H1 (cell line): Measurements from ENCODE around the gene PRRC2C. TPM values are rescaled to one million over a fixed set of nuclear protein-coding genes. Genes with fewer than 3 reads are reported as not detected.

Experiments used
- CHD7 ChIP-seq: fragments of 300-600 bp; sonication (generic); IDR thresholded peaks from 2 replicates; pipeline ENCODE4 v1.7.1; 2012; ENCODE audit warnings: low read length, moderate library complexity, mild to moderate bottlenecking, inconsistent platforms; ENCODE audit not compliant: insufficient replicate concordance
- EZH2 ChIP-seq: fragments of 200-600 bp; sonication (generic); IDR thresholded peaks from 2 replicates; pipeline ENCODE4 v1.7.1; 2012; ENCODE audit warnings: low read depth, mild to moderate bottlenecking, moderate library complexity, low read length, inconsistent platforms; ENCODE audit not compliant: severe bottlenecking
- TAF7 ChIP-seq: optimal IDR thresholded peaks from 2 replicates; pipeline ENCODE3; 2011; ENCODE audit warnings: low read depth, mild to moderate bottlenecking, inconsistent platforms, low read length, moderate library complexity, borderline replicate concordance
- polyA plus RNA-seq, 7 experiments: library from polyadenylated mRNA; depleted of rRNA in 3 of 7; stranded (reverse) in 5 of 7; unstranded in 2 of 7; fragments of >200 nt in 5 of 7; fragments of 200-250 nt in 2 of 7; gene quantifications; 1 replicate in 5 of 7; 2 replicates in 1 of 7; 4 replicates in 1 of 7; pipeline versions ENCODE4 v1.2.1 to v1.2.3, GENCODE V29; 2011 to 2013; ENCODE audit warnings: missing spikeins in 2 of 7, mixed read lengths in 2 of 7
- total RNA-seq: library from RNA; stranded (reverse); fragmentation: NEBNext Ultra II Directional; extraction: Animal tissue kit (Norgen Biotek cat#: 25700); gene quantifications from 2 replicates; pipeline ENCODE4 v1.2.1, GENCODE V29; 2021
- TF ChIP-seq, protein P1 (sequence below): IDR thresholded peaks from 2 replicates; pipeline ENCODE4 v1.6.1; 2011; ENCODE audit warnings: low read length, improper control_type of control experiment

The PRRC2C gene
- total and polyA plus RNA-seq, 2 of the 8 experiments (the other 6 are each of a cell fraction or from before 2014, with no cell fraction given) = 125 to 264 TPM

GRCh38 chr1:171637928-171638576 lies 152.7 kb downstream of the PRRC2C start (continued):
- TF ChIP-seq CHD7 (no peak), TAF7 (no peak), EZH2 (no peak)
- TF ChIP-seq, protein P1, sequence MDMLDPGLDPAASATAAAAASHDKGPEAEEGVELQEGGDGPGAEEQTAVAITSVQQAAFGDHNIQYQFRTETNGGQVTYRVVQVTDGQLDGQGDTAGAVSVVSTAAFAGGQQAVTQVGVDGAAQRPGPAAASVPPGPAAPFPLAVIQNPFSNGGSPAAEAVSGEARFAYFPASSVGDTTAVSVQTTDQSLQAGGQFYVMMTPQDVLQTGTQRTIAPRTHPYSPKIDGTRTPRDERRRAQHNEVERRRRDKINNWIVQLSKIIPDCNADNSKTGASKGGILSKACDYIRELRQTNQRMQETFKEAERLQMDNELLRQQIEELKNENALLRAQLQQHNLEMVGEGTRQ = no peak
